GM23248 (cell line): ENCODE results near the gene DHX36.

ENCODE experiments used
- EZH2 ChIP-seq: fragments of 200-600 bp; sonication (generic); IDR thresholded peaks from 2 replicates; pipeline ENCODE4 v1.6.1; 2018; ENCODE audit warnings: antibody characterized with exemption, mild to moderate bottlenecking; ENCODE audit not compliant: insufficient read depth, poor library complexity, severe bottlenecking
- EZH2phosphoT487 ChIP-seq: fragments of 200-600 bp; sonication (generic); IDR thresholded peaks from 2 replicates; pipeline ENCODE4 v1.6.1; 2018; ENCODE audit warnings: antibody characterized with exemption, moderate library complexity, mild to moderate bottlenecking, low read depth; ENCODE audit not compliant: insufficient read depth

- TF ChIP-seq EZH2 (no peak), EZH2phosphoT487 (no peak)
Observed at GRCh38 chr3:154301561-154301960, 22.7 kb downstream of the DHX36 start.
